AG04449 (cell line): Measurements from ENCODE around the gene PRKCG.

Experiments
- CTCF ChIA-PET: fragments of 350-600 bp; formaldehyde crosslinking; extraction: SDS; loops from one replicate; lab custom pipeline; 2021; ENCODE audit warnings: antibody characterized with exemption; lab: Yijun Ruan, JAX
- POLR2A ChIA-PET: fragments of 400-600, 350-600 bp; formaldehyde crosslinking; extraction: SDS; loops from one replicate; lab custom pipeline; 2020; ENCODE audit warnings: antibody characterized with exemption, inconsistent platforms; lab: Yijun Ruan, JAX
- DNase-seq: peaks from one replicate; pipeline ENCODE4 v3.0.0-alpha.2; 2010; ENCODE audit warnings: low read depth, low spot score
- H3K4me3 ChIP-seq: 2 replicates; pipeline ENCODE4 v1.5.1; 2011; ENCODE audit warnings: low read depth, mild to moderate bottlenecking, control low read depth, low read length
- CTCF ChIP-seq: IDR thresholded peaks from one replicate; pipeline ENCODE4 v1.5.1; 2011; ENCODE audit warnings: mild to moderate bottlenecking, moderate library complexity, low read length, control low read depth, inconsistent platforms; ENCODE audit not compliant: insufficient read depth; ENCODE audit errors: missing control alignments

Gene PRKCG

GRCh38 chr19:53903055-53903680, 21.2 kb downstream of the PRKCG start:
- DNase-seq = no peak
- CTCF ChIA-PET = no interaction called here

GRCh38 chr19:53904909-53905308, 22.9 kb downstream of the PRKCG start:
- POLR2A ChIA-PET = no interaction called here
- CTCF ChIA-PET = interaction anchor here (1.2 kb wide), 1 partner anchor 118 kb away, joined by 4 read pairs; no protein-coding TSS in a partner anchor
- no peak for TF ChIP-seq CTCF
- no peak for DNase-seq
- H3K4me3 ChIP-seq = no peak overlapping the region

More at GRCh38 chr19:53903055-53903680, 21.2 kb downstream of the PRKCG start:
- POLR2A ChIA-PET = no interaction called here
- no peak for TF ChIP-seq CTCF
- H3K4me3 ChIP-seq = no peak overlapping the region

GRCh38 chr19:53905787-53906186, 23.8 kb downstream of the PRKCG start:
- ChIA-PET CTCF (interaction anchor here (1.0 to 1.4 kb wide), 3 partner anchors 11 to 66 kb away, joined by 3 to 4 read pairs (median 3); no protein-coding TSS in a partner anchor), POLR2A (no interaction called here)
- no peak overlapping the region for H3K4me3 ChIP-seq
- no peak for TF ChIP-seq CTCF
- no peak for DNase-seq

GRCh38 chr19:53906211-53907192, 24.5 kb downstream of the PRKCG start:
- no peak for DNase-seq
- CTCF ChIA-PET = interaction anchor here (0.6 to 1.9 kb wide), 14 partner anchors 9 to 123 kb away, joined by 3 to 10 read pairs (median 4); no protein-coding TSS in a partner anchor
- TF ChIP-seq CTCF = peak; percentile 88
- H3K4me3 ChIP-seq = no peak overlapping the region
- POLR2A ChIA-PET = interaction anchor here (0.7 kb wide), 1 partner anchor 233 kb away, joined by 3 read pairs; no protein-coding TSS in a partner anchor

GRCh38 chr19:53907193-53907581, 25.2 kb downstream of the PRKCG start:
- no peak overlapping the region for H3K4me3 ChIP-seq
- POLR2A ChIA-PET = interaction anchor here (0.7 kb wide), 1 partner anchor 232 kb away, joined by 3 read pairs; no protein-coding TSS in a partner anchor

More at GRCh38 chr19:53907193-53907581, 25.2 kb downstream of the PRKCG start:
- CTCF ChIA-PET = interaction anchor here (0.7 to 1.9 kb wide), 14 partner anchors 9 to 191 kb away, joined by 3 to 10 read pairs (median 4); no protein-coding TSS in a partner anchor
- TF ChIP-seq CTCF = no peak
- DNase-seq = no peak
